ENCODE data around the gene SMG6. TPM values are rescaled to one million over a fixed set of nuclear protein-coding genes. Genes with fewer than 3 reads are reported as not detected.

SMG6 gene
- total and polyA plus RNA-seq, 2 of the 8 experiments (the other 6 are each of a cell fraction or from before 2014, with no cell fraction given) = 18.5 to 25.2 TPM

DNA sequence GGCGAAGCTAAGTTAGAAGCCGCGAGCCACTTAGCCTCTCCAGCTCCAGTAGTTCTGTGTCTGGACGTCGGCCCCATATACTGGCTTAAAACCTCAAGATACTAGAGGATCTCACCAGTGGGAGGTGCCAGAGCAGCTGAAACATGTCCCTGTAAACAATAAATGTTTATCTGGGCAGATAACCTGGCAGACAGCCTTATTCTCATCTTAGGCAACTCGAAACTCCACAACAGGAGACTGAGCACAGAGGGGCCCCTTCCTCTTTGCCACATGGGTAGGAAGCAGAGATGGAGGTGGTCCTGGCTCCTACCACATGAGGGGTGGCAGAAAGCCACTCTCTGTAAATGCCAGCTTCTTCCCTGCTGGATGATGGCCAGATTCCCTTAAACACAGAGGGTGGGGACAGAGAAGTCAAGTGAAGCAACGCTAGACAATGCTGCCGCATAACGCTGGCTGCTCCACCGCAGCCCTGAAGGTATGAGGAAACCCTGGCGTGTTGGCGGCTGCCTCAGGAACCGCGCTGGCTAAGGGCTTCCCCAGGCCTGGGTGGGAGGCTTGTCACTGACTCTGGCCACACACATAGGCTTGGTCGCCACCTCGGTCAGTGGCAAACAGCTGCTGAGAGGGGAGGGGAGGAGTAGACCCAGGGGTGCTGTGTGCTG lies 180.8 kb downstream of the SMG6 start (continued):
- TF ChIP-seq, protein P1, sequence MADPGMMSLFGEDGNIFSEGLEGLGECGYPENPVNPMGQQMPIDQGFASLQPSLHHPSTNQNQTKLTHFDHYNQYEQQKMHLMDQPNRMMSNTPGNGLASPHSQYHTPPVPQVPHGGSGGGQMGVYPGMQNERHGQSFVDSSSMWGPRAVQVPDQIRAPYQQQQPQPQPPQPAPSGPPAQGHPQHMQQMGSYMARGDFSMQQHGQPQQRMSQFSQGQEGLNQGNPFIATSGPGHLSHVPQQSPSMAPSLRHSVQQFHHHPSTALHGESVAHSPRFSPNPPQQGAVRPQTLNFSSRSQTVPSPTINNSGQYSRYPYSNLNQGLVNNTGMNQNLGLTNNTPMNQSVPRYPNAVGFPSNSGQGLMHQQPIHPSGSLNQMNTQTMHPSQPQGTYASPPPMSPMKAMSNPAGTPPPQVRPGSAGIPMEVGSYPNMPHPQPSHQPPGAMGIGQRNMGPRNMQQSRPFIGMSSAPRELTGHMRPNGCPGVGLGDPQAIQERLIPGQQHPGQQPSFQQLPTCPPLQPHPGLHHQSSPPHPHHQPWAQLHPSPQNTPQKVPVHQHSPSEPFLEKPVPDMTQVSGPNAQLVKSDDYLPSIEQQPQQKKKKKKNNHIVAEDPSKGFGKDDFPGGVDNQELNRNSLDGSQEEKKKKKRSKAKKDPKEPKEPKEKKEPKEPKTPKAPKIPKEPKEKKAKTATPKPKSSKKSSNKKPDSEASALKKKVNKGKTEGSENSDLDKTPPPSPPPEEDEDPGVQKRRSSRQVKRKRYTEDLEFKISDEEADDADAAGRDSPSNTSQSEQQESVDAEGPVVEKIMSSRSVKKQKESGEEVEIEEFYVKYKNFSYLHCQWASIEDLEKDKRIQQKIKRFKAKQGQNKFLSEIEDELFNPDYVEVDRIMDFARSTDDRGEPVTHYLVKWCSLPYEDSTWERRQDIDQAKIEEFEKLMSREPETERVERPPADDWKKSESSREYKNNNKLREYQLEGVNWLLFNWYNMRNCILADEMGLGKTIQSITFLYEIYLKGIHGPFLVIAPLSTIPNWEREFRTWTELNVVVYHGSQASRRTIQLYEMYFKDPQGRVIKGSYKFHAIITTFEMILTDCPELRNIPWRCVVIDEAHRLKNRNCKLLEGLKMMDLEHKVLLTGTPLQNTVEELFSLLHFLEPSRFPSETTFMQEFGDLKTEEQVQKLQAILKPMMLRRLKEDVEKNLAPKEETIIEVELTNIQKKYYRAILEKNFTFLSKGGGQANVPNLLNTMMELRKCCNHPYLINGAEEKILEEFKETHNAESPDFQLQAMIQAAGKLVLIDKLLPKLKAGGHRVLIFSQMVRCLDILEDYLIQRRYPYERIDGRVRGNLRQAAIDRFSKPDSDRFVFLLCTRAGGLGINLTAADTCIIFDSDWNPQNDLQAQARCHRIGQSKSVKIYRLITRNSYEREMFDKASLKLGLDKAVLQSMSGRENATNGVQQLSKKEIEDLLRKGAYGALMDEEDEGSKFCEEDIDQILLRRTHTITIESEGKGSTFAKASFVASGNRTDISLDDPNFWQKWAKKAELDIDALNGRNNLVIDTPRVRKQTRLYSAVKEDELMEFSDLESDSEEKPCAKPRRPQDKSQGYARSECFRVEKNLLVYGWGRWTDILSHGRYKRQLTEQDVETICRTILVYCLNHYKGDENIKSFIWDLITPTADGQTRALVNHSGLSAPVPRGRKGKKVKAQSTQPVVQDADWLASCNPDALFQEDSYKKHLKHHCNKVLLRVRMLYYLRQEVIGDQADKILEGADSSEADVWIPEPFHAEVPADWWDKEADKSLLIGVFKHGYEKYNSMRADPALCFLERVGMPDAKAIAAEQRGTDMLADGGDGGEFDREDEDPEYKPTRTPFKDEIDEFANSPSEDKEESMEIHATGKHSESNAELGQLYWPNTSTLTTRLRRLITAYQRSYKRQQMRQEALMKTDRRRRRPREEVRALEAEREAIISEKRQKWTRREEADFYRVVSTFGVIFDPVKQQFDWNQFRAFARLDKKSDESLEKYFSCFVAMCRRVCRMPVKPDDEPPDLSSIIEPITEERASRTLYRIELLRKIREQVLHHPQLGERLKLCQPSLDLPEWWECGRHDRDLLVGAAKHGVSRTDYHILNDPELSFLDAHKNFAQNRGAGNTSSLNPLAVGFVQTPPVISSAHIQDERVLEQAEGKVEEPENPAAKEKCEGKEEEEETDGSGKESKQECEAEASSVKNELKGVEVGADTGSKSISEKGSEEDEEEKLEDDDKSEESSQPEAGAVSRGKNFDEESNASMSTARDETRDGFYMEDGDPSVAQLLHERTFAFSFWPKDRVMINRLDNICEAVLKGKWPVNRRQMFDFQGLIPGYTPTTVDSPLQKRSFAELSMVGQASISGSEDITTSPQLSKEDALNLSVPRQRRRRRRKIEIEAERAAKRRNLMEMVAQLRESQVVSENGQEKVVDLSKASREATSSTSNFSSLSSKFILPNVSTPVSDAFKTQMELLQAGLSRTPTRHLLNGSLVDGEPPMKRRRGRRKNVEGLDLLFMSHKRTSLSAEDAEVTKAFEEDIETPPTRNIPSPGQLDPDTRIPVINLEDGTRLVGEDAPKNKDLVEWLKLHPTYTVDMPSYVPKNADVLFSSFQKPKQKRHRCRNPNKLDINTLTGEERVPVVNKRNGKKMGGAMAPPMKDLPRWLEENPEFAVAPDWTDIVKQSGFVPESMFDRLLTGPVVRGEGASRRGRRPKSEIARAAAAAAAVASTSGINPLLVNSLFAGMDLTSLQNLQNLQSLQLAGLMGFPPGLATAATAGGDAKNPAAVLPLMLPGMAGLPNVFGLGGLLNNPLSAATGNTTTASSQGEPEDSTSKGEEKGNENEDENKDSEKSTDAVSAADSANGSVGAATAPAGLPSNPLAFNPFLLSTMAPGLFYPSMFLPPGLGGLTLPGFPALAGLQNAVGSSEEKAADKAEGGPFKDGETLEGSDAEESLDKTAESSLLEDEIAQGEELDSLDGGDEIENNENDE (IDR thresholded peaks at IDR 0.05; ENCODE audit: insufficient replicate concordance, low read length) = no peak
- TF ChIP-seq FOSL1 (IDR thresholded peaks at IDR 0.05; ENCODE audit: insufficient read depth, low read depth, low read length) (no peak), E2F6 (IDR thresholded peaks at IDR 0.05) (no peak), NRF1 (IDR thresholded peaks at IDR 0.05; ENCODE audit: low read depth, low read length) (no peak), RXRA (IDR thresholded peaks at IDR 0.05; ENCODE audit: insufficient read depth, low read depth, low read length) (no peak)
